ENCODE data around the gene ZNF793. TPM values are rescaled to one million over a fixed set of nuclear protein-coding genes. Genes with fewer than 3 reads are reported as not detected.

ZNF793 gene
- total RNA-seq, 1 donor from 2014 or later: 29.7 TPM

DNA sequence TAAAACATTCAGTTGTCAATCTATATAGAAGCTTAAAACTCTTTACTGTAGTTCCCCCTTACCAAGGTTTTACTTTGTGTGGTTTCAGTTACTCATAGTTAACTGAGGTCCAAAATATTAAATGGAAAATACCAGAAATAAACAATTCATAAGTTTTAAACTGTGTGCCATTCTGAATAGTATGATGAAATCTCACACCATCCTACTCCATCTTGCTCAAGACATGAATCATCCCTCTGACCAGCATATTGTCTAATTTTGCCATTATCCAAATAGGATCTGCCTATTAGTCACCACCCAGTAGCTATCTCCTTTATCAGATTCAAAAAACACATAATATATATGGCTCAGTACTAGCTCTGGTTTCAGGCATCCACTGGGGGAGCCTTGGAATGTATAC lies 65.5 kb downstream of the ZNF793 start:
- no peak for DNase-seq (ENCODE audit: low spot score in 2 of 2, unreplicated experiment in 2 of 2)
- no peak overlapping the region for H3K27ac Mint-ChIP-seq
- H3K4me3 Mint-ChIP-seq: no peak overlapping the region
- H3K9me3 Mint-ChIP-seq: peaks cover 60% of the 10 kb centered on the region
- H3K4me1 Mint-ChIP-seq: no peaks in the 10 kb centered on the region
- H3K36me3 Mint-ChIP-seq: peaks cover 64% of the 10 kb centered on the region
- TF ChIP-seq, protein P1, sequence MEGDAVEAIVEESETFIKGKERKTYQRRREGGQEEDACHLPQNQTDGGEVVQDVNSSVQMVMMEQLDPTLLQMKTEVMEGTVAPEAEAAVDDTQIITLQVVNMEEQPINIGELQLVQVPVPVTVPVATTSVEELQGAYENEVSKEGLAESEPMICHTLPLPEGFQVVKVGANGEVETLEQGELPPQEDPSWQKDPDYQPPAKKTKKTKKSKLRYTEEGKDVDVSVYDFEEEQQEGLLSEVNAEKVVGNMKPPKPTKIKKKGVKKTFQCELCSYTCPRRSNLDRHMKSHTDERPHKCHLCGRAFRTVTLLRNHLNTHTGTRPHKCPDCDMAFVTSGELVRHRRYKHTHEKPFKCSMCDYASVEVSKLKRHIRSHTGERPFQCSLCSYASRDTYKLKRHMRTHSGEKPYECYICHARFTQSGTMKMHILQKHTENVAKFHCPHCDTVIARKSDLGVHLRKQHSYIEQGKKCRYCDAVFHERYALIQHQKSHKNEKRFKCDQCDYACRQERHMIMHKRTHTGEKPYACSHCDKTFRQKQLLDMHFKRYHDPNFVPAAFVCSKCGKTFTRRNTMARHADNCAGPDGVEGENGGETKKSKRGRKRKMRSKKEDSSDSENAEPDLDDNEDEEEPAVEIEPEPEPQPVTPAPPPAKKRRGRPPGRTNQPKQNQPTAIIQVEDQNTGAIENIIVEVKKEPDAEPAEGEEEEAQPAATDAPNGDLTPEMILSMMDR (IDR thresholded peaks at IDR 0.05; ENCODE audit: unreplicated experiment): no peak
- H3K27me3 Mint-ChIP-seq (ENCODE audit: low read depth): no peaks in the 10 kb centered on the region

DNA sequence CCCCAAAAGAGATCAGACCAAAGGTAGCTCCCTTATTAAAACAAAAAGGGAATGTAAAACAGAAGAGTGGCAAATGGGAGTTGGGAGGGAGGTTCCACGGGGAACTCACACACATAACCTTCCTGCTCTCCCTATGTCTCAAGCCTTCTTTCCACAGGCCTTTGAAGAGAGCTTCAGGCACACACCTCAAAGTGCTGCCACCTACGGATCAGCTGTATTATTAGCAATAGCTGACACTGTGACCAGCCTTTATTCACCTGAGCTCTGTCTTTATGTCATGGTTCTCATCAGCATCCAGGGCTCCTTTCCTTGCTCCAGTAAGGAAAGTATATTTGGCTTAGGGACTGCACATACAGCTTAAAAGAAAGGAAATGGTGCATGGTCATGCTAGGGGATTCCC lies 76.6 kb downstream of the ZNF793 start:
- H3K36me3 Mint-ChIP-seq: peaks cover 64% of the 10 kb centered on the region
- H3K9me3 Mint-ChIP-seq: peaks cover 51% of the 10 kb centered on the region
- TF ChIP-seq, protein P1 (IDR thresholded peaks at IDR 0.05; ENCODE audit: unreplicated experiment): no peak
- no peak overlapping the region for H3K4me3 Mint-ChIP-seq
- no peaks in the 10 kb centered on the region for H3K27me3 Mint-ChIP-seq (ENCODE audit: low read depth)
- no peak for DNase-seq (ENCODE audit: low spot score in 2 of 2, unreplicated experiment in 2 of 2)
- no peak overlapping the region for H3K27ac Mint-ChIP-seq
- no peaks in the 10 kb centered on the region for H3K4me1 Mint-ChIP-seq

Other genes starting within 250 kb of the ZNF793 start
- 8.5 to 9.4 TPM (median 8.6 TPM) in 3 replicates for gene ZNF527, start 135.8 kb upstream of the ZNF793 start, total RNA-seq
- 5.4 to 5.8 TPM (median 5.5 TPM) in 3 replicates for gene ZNF569, start 39.5 kb upstream of the ZNF793 start, total RNA-seq
- gene ZNF570, start 37.6 kb upstream of the ZNF793 start, total RNA-seq: 7.3 to 7.9 TPM (median 7.6 TPM) in 3 replicates
- 6.8 to 9.1 TPM (median 6.8 TPM) in 3 replicates for gene ZNF571, start 87.9 kb downstream of the ZNF793 start, total RNA-seq
- gene ZNF540, start 87.9 kb downstream of the ZNF793 start, total RNA-seq: 0.98 to 1.3 TPM (median 1.2 TPM) in 3 replicates
- 23.4 to 27.7 TPM (median 23.6 TPM) in 3 replicates for gene ZFP30, start 148.5 kb downstream of the ZNF793 start, total RNA-seq
- gene ZNF607, start 212.8 kb downstream of the ZNF793 start, total RNA-seq: 17.6 to 18.7 TPM (median 17.7 TPM) in 3 replicates